Activated CD8-positive, alpha-beta T cell treated with anti-CD3 and anti-CD28 coated beads for 36 hours (primary cell): ENCODE measurements around the gene CLMN. TPM values are rescaled to one million over a fixed set of nuclear protein-coding genes. Genes with fewer than 3 reads are reported as not detected.

Source experiments
- ATAC-seq: fragments of 200-7000 bp; cut with Tn5 transposase; one replicate; pipeline ENCODE4 v1.10.0; 2021; ENCODE audit warnings: mild to moderate bottlenecking, moderate library complexity
- CTCF ChIA-PET: fragments of 350-600 bp; sonication (Branson Sonifier 250); formaldehyde crosslinking; loops from one replicate; lab custom pipeline; 2021; ENCODE audit warnings: antibody characterized with exemption; lab: Charles Lee
- POLR2A ChIA-PET: fragments of 350-600 bp; sonication (Branson Sonifier 250); formaldehyde crosslinking; loops from one replicate; lab custom pipeline; 2021; ENCODE audit warnings: antibody characterized with exemption; lab: Charles Lee
- DNase-seq: peaks from one replicate; pipeline ENCODE4 v3.0.0-alpha.2; 2020
- H3K27ac Mint-ChIP-seq: one replicate; pipeline ENCODE4 v1.8.0; 2021; ENCODE audit warnings: mild to moderate bottlenecking, mixed read lengths
- H3K27me3 Mint-ChIP-seq: one replicate; pipeline ENCODE4 v1.8.0; 2021; ENCODE audit warnings: mixed read lengths
- H3K36me3 Mint-ChIP-seq: one replicate; pipeline ENCODE4 v1.8.0; 2021; ENCODE audit warnings: low read depth, mixed read lengths
- H3K4me1 Mint-ChIP-seq: one replicate; pipeline ENCODE4 v1.8.0; 2021; ENCODE audit warnings: low read depth, mixed read lengths
- H3K4me3 Mint-ChIP-seq: one replicate; pipeline ENCODE4 v1.8.0; 2021; ENCODE audit warnings: mild to moderate bottlenecking, moderate library complexity, mixed read lengths
- H3K9me3 Mint-ChIP-seq: one replicate; pipeline ENCODE4 v1.8.0; 2021; ENCODE audit warnings: mixed read lengths
- CTCF ChIP-seq: fragments of 200-600 bp; IDR thresholded peaks from one replicate; pipeline ENCODE4 v1.8.0; 2022; ENCODE audit warnings: antibody characterized with exemption, mild to moderate bottlenecking
- intact Hi-C: fragments of 100-400 bp; cut with micrococcal nuclease; formaldehyde crosslinking; loops from one replicate; pipeline ENCODE4 v1.10.0; 2022
- total RNA-seq, 2 experiments: library from RNA; stranded (reverse); gene quantifications; one replicate each; pipeline ENCODE4 v1.2.3, GENCODE V29; 2021

Gene CLMN
- total RNA-seq, 2 experiments from 2014 or later: 0.31 to 0.59 TPM

DNA sequence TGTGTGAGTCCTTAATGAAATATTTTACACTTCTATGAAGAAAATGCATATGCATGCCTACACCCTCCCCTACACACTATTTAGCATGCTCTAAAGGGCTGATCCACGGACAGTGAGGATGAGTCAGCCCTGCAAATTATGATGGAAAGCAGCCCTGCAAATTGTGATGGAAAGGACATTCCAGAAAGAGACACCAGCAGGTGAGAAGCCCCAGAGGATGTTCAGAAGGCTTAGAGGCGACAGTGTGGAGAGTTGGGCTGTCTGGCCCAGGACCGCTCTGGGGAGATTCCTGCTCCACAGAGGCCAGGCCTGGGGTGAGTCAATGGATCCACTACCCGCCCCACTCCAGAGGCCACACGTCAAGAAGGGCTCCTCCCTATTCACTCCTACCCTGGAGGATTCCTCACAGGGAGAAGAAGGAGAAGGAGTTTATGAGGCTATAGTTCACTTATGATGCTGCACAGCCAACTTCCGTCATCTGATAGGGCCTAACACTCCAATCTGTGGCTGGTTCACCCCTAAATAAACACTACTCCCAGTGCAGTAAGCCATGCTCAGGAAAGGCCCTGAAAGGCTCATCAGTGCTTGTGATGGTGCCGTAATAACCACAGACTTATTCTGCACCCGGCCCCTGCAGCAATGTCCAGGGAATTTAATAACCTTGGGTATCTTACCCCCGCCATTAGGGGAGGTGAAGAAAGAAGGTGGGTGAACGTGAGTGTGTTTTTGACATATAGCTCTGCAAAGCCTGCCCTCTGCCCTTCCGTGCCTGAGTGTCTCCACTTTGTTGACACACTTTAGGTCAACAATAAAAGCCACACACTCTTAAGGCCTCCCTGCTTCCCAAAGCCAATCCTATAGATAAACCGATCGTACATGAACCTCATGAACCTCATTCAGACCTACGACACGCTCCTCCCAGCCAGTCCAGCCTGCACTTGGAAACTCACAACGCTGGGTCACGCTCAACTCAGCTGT lies 46.4 kb downstream of the CLMN start:
- H3K4me3 Mint-ChIP-seq: no peak overlapping the region
- no peaks in the 10 kb centered on the region for H3K36me3 Mint-ChIP-seq
- H3K9me3 Mint-ChIP-seq: no peaks in the 10 kb centered on the region

DNA sequence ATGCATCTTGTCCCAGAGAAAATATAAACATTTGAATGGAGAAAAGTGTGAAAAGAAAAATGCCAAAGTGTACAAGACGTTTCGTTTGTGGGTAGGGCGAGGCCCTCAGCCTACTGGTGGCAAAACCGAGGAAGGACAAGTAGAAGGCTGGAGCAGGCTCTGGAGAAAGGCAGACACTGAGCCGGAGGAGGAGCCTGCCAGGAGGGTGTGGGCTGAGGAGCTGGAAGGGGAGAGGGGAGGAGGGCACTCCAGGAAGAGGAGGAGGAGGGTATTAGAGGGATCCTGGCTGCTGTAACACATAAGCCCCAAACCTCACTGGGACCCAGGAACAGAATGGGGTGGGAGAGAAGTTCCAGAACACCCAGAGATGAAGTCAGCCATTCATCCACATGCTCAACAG lies 47.7 kb downstream of the CLMN start:
- Mint-ChIP-seq H3K9me3 (peaks cover 2% of the 10 kb centered on the region), H3K4me1 (peaks cover 14% of the 10 kb centered on the region), H3K27ac (no peak overlapping the region), H3K4me3 (no peak overlapping the region), H3K36me3 (no peaks in the 10 kb centered on the region), H3K27me3 (peaks cover 7% of the 10 kb centered on the region)
- ChIA-PET CTCF (no interaction called here), POLR2A (no interaction called here)
- no peak for DNase-seq
- no peak for TF ChIP-seq CTCF
- no peak for ATAC-seq
- intact Hi-C loops: no loop called here

More for the DNA sequence above, 46.4 kb downstream of the CLMN start:
- intact Hi-C loops: no loop called here
- ATAC-seq (no peak), DNase-seq (no peak)
- H3K27me3 Mint-ChIP-seq: peaks cover 7% of the 10 kb centered on the region
- TF ChIP-seq CTCF: no peak
- CTCF ChIA-PET: no interaction called here
- H3K27ac Mint-ChIP-seq: no peak overlapping the region
- H3K4me1 Mint-ChIP-seq: peaks cover 2% of the 10 kb centered on the region
- POLR2A ChIA-PET: no interaction called here

DNA sequence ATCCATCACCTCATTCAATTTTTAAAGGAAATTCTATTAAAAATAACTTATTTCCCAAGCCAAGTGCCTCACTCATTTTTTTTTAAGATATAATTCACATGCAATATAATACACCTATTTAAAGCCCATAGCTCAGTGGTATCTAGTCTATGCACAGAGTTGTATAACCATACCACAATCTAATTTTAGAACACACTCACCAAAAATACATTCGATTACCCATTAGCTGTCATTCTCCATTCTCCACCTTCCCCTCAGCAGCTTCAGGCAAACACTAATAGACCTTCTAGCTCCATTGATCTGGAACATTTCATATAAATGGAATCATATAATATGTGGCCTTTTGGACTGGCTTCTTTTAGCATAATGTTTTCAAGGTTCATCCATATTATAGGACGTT lies 49.5 kb downstream of the CLMN start:
- H3K36me3 Mint-ChIP-seq: no peaks in the 10 kb centered on the region

DNA sequence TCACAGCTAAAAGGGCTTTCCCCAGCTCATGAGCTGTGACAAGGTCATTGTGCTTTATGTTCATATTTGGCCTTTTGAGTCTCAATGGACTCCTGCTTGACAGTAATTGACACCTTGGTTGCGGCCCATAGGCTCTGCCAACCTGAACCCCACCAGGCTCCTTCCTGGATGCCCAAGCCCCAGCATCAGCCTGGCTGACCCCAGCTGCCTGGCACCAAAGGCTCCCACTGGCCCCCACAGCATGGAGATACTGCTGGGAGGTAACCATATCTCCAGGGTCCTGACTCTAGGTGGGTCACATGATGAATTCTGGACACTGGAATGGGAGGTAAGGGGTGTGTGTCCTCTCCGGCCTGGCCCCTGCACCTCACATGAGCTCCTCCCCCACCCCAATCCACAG lies 50.2 kb downstream of the CLMN start:
- ATAC-seq: no peak
- TF ChIP-seq CTCF: no peak
- ChIA-PET POLR2A (interaction anchor here (0.9 kb wide), 1 partner anchor 9 kb away, joined by 3 read pairs; no protein-coding TSS in a partner anchor), CTCF (no interaction called here)
- Mint-ChIP-seq H3K36me3 (no peaks in the 10 kb centered on the region), H3K27ac (no peak overlapping the region), H3K4me3 (no peak overlapping the region), H3K27me3 (peaks cover 5% of the 10 kb centered on the region), H3K4me1 (peaks cover 36% of the 10 kb centered on the region), H3K9me3 (peaks cover 2% of the 10 kb centered on the region)
- DNase-seq: no peak
- intact Hi-C loops: no loop called here

More for the DNA sequence above, 49.5 kb downstream of the CLMN start:
- Mint-ChIP-seq H3K9me3 (peaks cover 2% of the 10 kb centered on the region), H3K4me3 (no peak overlapping the region), H3K27ac (no peak overlapping the region), H3K27me3 (peaks cover 5% of the 10 kb centered on the region), H3K4me1 (peaks cover 29% of the 10 kb centered on the region)
- no peak for TF ChIP-seq CTCF
- intact Hi-C loops: no loop called here
- CTCF ChIA-PET: no interaction called here
- DNase-seq (no peak), ATAC-seq (no peak)
- POLR2A ChIA-PET: interaction anchor here (0.9 kb wide), 1 partner anchor 9 kb away, joined by 4 read pairs; no protein-coding TSS in a partner anchor

GRCh38 chr14:95268350-95268749 lies 51.4 kb downstream of the CLMN start:
- no peak overlapping the region for H3K27ac Mint-ChIP-seq
- POLR2A ChIA-PET: interaction anchor here (0.6 kb wide), 1 partner anchor 36 kb away, joined by 3 read pairs; no protein-coding TSS in a partner anchor

More at GRCh38 chr14:95268350-95268749, 51.4 kb downstream of the CLMN start:
- Mint-ChIP-seq H3K4me1 (peaks cover 39% of the 10 kb centered on the region), H3K27me3 (peaks cover 5% of the 10 kb centered on the region), H3K36me3 (no peaks in the 10 kb centered on the region), H3K4me3 (no peak overlapping the region), H3K9me3 (peaks cover 2% of the 10 kb centered on the region)
- no peak for TF ChIP-seq CTCF
- CTCF ChIA-PET: no interaction called here
- ATAC-seq (peak; percentile 34), DNase-seq (peak; percentile 17)
- intact Hi-C loops: no loop called here
